ENCODE measurements around the gene TK2.
A peak's percentile ranks its signal among the peaks of the same experiment; 100 is the strongest.

TK2 gene

GRCh38 chr16:66478733-66479511 lies 71.0 kb downstream of the TK2 start:
- H4K20me1 ChIP-seq (ENCODE audit: insufficient read depth, low read length, poor library complexity, severe bottlenecking) = no peaks in the 10 kb centered on the region
- TF ChIP-seq CTCF (conservative IDR thresholded peaks at IDR 0.05; ENCODE audit: low read length) = peak; percentile 87
- no peak for TF ChIP-seq EZH2phosphoT487 (IDR thresholded peaks at IDR 0.05; ENCODE audit: borderline replicate concordance)
- no peaks in the 10 kb centered on the region for H3K36me3 ChIP-seq (ENCODE audit: insufficient read depth, low read length)
- H3K79me2 ChIP-seq (ENCODE audit: insufficient read depth, low read length) = no peaks in the 10 kb centered on the region
- H3K9ac ChIP-seq (ENCODE audit: low read depth, low read length, poor library complexity, severe bottlenecking) = no peak overlapping the region
- H3K4me2 ChIP-seq (ENCODE audit: low read depth, low read length, poor library complexity, severe bottlenecking) = no peak overlapping the region
- H3F3A ChIP-seq (ENCODE audit: low read depth) = no peaks in the 10 kb centered on the region
- H3K9me3 ChIP-seq (ENCODE audit: insufficient read depth, low read depth, low read length) = no peaks in the 10 kb centered on the region
- no peaks in the 10 kb centered on the region for H3K27me3 ChIP-seq (ENCODE audit: insufficient read depth, low read length, poor library complexity, severe bottlenecking)
- no peak overlapping the region for H3K4me3 ChIP-seq (ENCODE audit: low read length, poor library complexity, severe bottlenecking)
- no peaks in the 10 kb centered on the region for H3K9me2 ChIP-seq (replicated peaks; ENCODE audit: low read depth, low read length)
- peak overlapping the region; percentile 87 for H2AFZ ChIP-seq (ENCODE audit: low read length)
- H3K4me1 ChIP-seq (ENCODE audit: insufficient read depth, low read length, poor library complexity, severe bottlenecking) = peaks cover 14% of the 10 kb centered on the region

GRCh38 chr16:66477028-66477515 lies 72.8 kb downstream of the TK2 start:
- Histone ChIP-seq H3K4me1 (ENCODE audit: insufficient read depth, low read length, poor library complexity, severe bottlenecking) (peaks cover 13% of the 10 kb centered on the region), H4K20me1 (ENCODE audit: insufficient read depth, low read length, poor library complexity, severe bottlenecking) (no peaks in the 10 kb centered on the region), H3K4me2 (ENCODE audit: low read depth, low read length, poor library complexity, severe bottlenecking) (no peak overlapping the region), H3K9me3 (ENCODE audit: insufficient read depth, low read depth, low read length) (no peaks in the 10 kb centered on the region), H3F3A (ENCODE audit: low read depth) (no peaks in the 10 kb centered on the region), H3K4me3 (ENCODE audit: low read length, poor library complexity, severe bottlenecking) (no peak overlapping the region), H3K9ac (ENCODE audit: low read depth, low read length, poor library complexity, severe bottlenecking) (no peak overlapping the region), H2AFZ (ENCODE audit: low read length) (no peak overlapping the region), H3K36me3 (ENCODE audit: insufficient read depth, low read length) (no peaks in the 10 kb centered on the region), H3K27me3 (ENCODE audit: insufficient read depth, low read length, poor library complexity, severe bottlenecking) (no peaks in the 10 kb centered on the region), H3K9me2 (replicated peaks; ENCODE audit: low read depth, low read length) (no peaks in the 10 kb centered on the region), H3K79me2 (ENCODE audit: insufficient read depth, low read length) (no peaks in the 10 kb centered on the region)
- TF ChIP-seq EZH2phosphoT487 (IDR thresholded peaks at IDR 0.05; ENCODE audit: borderline replicate concordance) = no peak
- no peak for TF ChIP-seq CTCF (conservative IDR thresholded peaks at IDR 0.05; ENCODE audit: low read length)

- no peaks in the 10 kb centered on the region for H3K27me3 ChIP-seq (ENCODE audit: insufficient read depth, low read length, poor library complexity, severe bottlenecking)
- TF ChIP-seq CTCF (conservative IDR thresholded peaks at IDR 0.05; ENCODE audit: low read length) (no peak), EZH2phosphoT487 (IDR thresholded peaks at IDR 0.05; ENCODE audit: borderline replicate concordance) (no peak)
- no peak overlapping the region for H2AFZ ChIP-seq (ENCODE audit: low read length)
- H4K20me1 ChIP-seq (ENCODE audit: insufficient read depth, low read length, poor library complexity, severe bottlenecking) = no peaks in the 10 kb centered on the region
- H3K4me1 ChIP-seq (ENCODE audit: insufficient read depth, low read length, poor library complexity, severe bottlenecking) = peaks cover 13% of the 10 kb centered on the region
- H3K9me3 ChIP-seq (ENCODE audit: insufficient read depth, low read depth, low read length) = no peaks in the 10 kb centered on the region
- no peak overlapping the region for H3K4me2 ChIP-seq (ENCODE audit: low read depth, low read length, poor library complexity, severe bottlenecking)
- H3K36me3 ChIP-seq (ENCODE audit: insufficient read depth, low read length) = no peaks in the 10 kb centered on the region
- no peaks in the 10 kb centered on the region for H3K9me2 ChIP-seq (replicated peaks; ENCODE audit: low read depth, low read length)
- H3F3A ChIP-seq (ENCODE audit: low read depth) = no peaks in the 10 kb centered on the region
- H3K4me3 ChIP-seq (ENCODE audit: low read length, poor library complexity, severe bottlenecking) = no peak overlapping the region
- no peak overlapping the region for H3K9ac ChIP-seq (ENCODE audit: low read depth, low read length, poor library complexity, severe bottlenecking)
- H3K79me2 ChIP-seq (ENCODE audit: insufficient read depth, low read length) = no peaks in the 10 kb centered on the region
Measured at GRCh38 chr16:66476328-66477027, 73.4 kb downstream of the TK2 start.

Measured in Loucy (cell line).